ENCODE data around the gene SLC12A8. TPM values are rescaled to one million over a fixed set of nuclear protein-coding genes. Genes with fewer than 3 reads are reported as not detected.

Gene SLC12A8
- polyA plus RNA-seq, 1 of the 3 experiments (the other 2 are of a cell fraction), result 7.5 TPM

DNA sequence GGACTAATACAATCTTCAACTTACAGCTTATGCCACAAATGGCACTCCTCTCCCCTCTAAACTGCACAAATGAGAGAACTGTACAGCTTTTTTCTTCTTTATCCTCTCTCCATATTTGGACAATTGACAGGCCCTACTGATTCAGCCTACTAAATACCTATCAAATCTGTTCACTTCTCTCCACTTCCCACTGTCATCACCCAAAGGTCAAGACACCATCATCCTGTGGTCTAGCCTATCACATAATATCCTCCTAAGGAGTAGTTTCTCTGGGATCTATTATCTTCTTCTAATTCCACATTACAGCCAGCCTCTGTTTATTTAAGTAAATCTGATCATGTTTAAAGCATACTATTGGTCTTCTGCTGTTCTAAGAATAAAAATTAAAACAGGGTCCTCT lies 33.0 kb upstream of the SLC12A8 start:
- no peaks in the 10 kb centered on the region for H3F3A ChIP-seq (replicated peaks; ENCODE audit: insufficient read depth)
- no peaks in the 10 kb centered on the region for H3K9me2 ChIP-seq
- POLR2A ChIA-PET, result no interaction called here
- H3K9ac ChIP-seq, result no peak overlapping the region
- no peaks in the 10 kb centered on the region for H3K27me3 ChIP-seq (ENCODE audit: insufficient read depth)
- no peak overlapping the region for H3K4me3 ChIP-seq (ENCODE audit: low read depth in 2 of 2, low read length in 1 of 2)
- CTCF ChIA-PET, result interaction anchor here (0.9 kb wide), 1 partner anchor 22 kb away, joined by 3 read pairs; no protein-coding TSS in a partner anchor
- no peak overlapping the region for H2AFZ ChIP-seq (ENCODE audit: low read depth)
- no peak overlapping the region for H3K27ac ChIP-seq (ENCODE audit: low read depth in 2 of 2, low read length in 1 of 2)
- peaks cover 7 to 22% of the 10 kb centered on the region in 2 experiments for H3K36me3 ChIP-seq (replicated peaks in 1 of 2; ENCODE audit: control insufficient read depth in 1 of 2, insufficient read depth in 2 of 2, low read length in 1 of 2)
- H3K4me2 ChIP-seq, result no peak overlapping the region
- 0 out of 2 replicates have a peak, but pooled peaks cover 4% of the 10 kb centered on the region for H3K79me2 ChIP-seq (ENCODE audit: insufficient read depth)
- no peaks in the 10 kb centered on the region for H3K4me1 ChIP-seq (ENCODE audit: control insufficient read depth in 1 of 2, insufficient read depth in 2 of 2, low read depth in 1 of 2, low read length in 1 of 2)
- TF ChIP-seq NFIC (IDR thresholded peaks at IDR 0.05; ENCODE audit: borderline replicate concordance) (no peak), FOXM1 (IDR thresholded peaks at IDR 0.05; ENCODE audit: low read depth) (no peak), NRF1 (IDR thresholded peaks at IDR 0.05; ENCODE audit: low read depth, low read length) (no peak), RFX5 (IDR thresholded peaks at IDR 0.05; ENCODE audit: low read length) (no peak)
- TF ChIP-seq, protein P1, sequence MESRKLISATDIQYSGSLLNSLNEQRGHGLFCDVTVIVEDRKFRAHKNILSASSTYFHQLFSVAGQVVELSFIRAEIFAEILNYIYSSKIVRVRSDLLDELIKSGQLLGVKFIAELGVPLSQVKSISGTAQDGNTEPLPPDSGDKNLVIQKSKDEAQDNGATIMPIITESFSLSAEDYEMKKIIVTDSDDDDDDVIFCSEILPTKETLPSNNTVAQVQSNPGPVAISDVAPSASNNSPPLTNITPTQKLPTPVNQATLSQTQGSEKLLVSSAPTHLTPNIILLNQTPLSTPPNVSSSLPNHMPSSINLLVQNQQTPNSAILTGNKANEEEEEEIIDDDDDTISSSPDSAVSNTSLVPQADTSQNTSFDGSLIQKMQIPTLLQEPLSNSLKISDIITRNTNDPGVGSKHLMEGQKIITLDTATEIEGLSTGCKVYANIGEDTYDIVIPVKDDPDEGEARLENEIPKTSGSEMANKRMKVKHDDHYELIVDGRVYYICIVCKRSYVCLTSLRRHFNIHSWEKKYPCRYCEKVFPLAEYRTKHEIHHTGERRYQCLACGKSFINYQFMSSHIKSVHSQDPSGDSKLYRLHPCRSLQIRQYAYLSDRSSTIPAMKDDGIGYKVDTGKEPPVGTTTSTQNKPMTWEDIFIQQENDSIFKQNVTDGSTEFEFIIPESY (IDR thresholded peaks at IDR 0.05; ENCODE audit: borderline replicate concordance, low read depth), result no peak
- TF ChIP-seq, protein P2, sequence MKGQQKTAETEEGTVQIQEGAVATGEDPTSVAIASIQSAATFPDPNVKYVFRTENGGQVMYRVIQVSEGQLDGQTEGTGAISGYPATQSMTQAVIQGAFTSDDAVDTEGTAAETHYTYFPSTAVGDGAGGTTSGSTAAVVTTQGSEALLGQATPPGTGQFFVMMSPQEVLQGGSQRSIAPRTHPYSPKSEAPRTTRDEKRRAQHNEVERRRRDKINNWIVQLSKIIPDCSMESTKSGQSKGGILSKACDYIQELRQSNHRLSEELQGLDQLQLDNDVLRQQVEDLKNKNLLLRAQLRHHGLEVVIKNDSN (IDR thresholded peaks at IDR 0.05; ENCODE audit: borderline replicate concordance, low read depth), result no peak
- H3K9me3 ChIP-seq, result no peaks in the 10 kb centered on the region
- no peaks in the 10 kb centered on the region for H4K20me1 ChIP-seq (ENCODE audit: insufficient read depth)
- DNase-seq, result no peak

DNA sequence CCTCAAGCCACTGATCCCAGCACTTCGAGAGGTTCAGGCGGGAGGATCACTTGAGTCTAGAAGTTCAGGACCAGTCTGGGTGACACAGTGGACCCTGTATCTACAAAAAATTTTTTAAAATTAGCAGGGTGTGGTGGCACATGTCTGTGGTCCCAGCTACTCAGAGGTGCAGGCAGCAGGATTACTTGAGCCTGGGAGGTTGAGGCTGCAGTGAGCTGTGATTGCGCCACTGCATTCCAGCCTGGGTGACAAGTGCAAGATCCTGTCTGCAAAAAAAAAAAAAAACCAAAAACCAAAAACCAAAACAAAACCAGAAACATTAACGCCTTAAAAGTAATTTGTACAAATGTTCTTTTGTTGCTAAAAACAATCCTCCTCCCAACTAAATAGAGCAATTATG lies 27.9 kb upstream of the SLC12A8 start:
- POLR2A ChIA-PET, result no interaction called here
- Histone ChIP-seq H3K4me2 (no peak overlapping the region), H3K27me3 (ENCODE audit: insufficient read depth) (no peaks in the 10 kb centered on the region), H3K36me3 (replicated peaks in 1 of 2; ENCODE audit: control insufficient read depth in 1 of 2, insufficient read depth in 2 of 2, low read length in 1 of 2) (peaks cover 0 to 18% of the 10 kb centered on the region in 2 experiments), H2AFZ (ENCODE audit: low read depth) (no peak overlapping the region), H3F3A (replicated peaks; ENCODE audit: insufficient read depth) (no peaks in the 10 kb centered on the region), H3K4me3 (ENCODE audit: low read depth in 2 of 2, low read length in 1 of 2) (no peak overlapping the region), H3K4me1 (ENCODE audit: control insufficient read depth in 1 of 2, insufficient read depth in 2 of 2, low read depth in 1 of 2, low read length in 1 of 2) (no peaks in the 10 kb centered on the region), H3K27ac (ENCODE audit: low read depth in 2 of 2, low read length in 1 of 2) (no peak overlapping the region), H3K79me2 (ENCODE audit: insufficient read depth) (no peaks in the 10 kb centered on the region), H3K9me2 (no peaks in the 10 kb centered on the region), H3K9me3 (no peaks in the 10 kb centered on the region), H4K20me1 (ENCODE audit: insufficient read depth) (no peaks in the 10 kb centered on the region), H3K9ac (no peak overlapping the region)
- no peak for DNase-seq
- CTCF ChIA-PET, result no interaction called here
- 89% methylated on average over 4 of the region's 4 CpGs for WGBS (ENCODE audit: low lambda C conversion rate)
- TF ChIP-seq RAD21 (IDR thresholded peaks at IDR 0.05; ENCODE audit: low read length) (no peak), ELF1 (IDR thresholded peaks at IDR 0.05) (no peak), SMC3 (IDR thresholded peaks at IDR 0.05; ENCODE audit: low read depth, low read length) (no peak), EP300 (IDR thresholded peaks at IDR 0.05; ENCODE audit: borderline replicate concordance in 1 of 2, low read depth in 1 of 2, low read length in 1 of 2) (no peak), SIN3A (IDR thresholded peaks at IDR 0.05; ENCODE audit: borderline replicate concordance, low read depth, low read length) (no peak), POLR2AphosphoS5 (IDR thresholded peaks at IDR 0.05; ENCODE audit: low read depth, low read length) (no peak), RFX5 (IDR thresholded peaks at IDR 0.05; ENCODE audit: low read length) (no peak), CHD2 (IDR thresholded peaks at IDR 0.05; ENCODE audit: low read length, partially characterized antibody) (no peak), RXRA (IDR thresholded peaks at IDR 0.05; ENCODE audit: borderline replicate concordance, low read depth) (no peak)
- TF ChIP-seq, protein P2 (IDR thresholded peaks at IDR 0.05; ENCODE audit: borderline replicate concordance, low read depth), result no peak
- TF ChIP-seq, protein P1 (IDR thresholded peaks at IDR 0.05; ENCODE audit: borderline replicate concordance, low read depth), result no peak
- TF ChIP-seq, protein P3, sequence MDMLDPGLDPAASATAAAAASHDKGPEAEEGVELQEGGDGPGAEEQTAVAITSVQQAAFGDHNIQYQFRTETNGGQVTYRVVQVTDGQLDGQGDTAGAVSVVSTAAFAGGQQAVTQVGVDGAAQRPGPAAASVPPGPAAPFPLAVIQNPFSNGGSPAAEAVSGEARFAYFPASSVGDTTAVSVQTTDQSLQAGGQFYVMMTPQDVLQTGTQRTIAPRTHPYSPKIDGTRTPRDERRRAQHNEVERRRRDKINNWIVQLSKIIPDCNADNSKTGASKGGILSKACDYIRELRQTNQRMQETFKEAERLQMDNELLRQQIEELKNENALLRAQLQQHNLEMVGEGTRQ (IDR thresholded peaks at IDR 0.05; ENCODE audit: borderline replicate concordance, low read depth, low read length), result no peak

Measured in SK-N-SH (cell line).